Measurements from ENCODE around the gene SMG9. TPM values are rescaled to one million over a fixed set of nuclear protein-coding genes. Genes with fewer than 3 reads are reported as not detected.

The SMG9 gene
- polyA plus RNA-seq (ENCODE audit: insufficient read depth in 1 of 5, insufficient read length in 5 of 5, low replicate concordance in 1 of 5) = 10 to 100 TPM; 49.8 to 70.9 (median 54.0) TPM
- long read RNA-seq, donor 1, full-length matches to known transcripts = 8 of 15 reads
- long read RNA-seq, donor 1, partial matches to known transcripts = 7 of 15 reads
- long read RNA-seq, donor 1, other reads (novel, unspliced or antisense) = 0 of 15 reads
- long read RNA-seq, donor 2, full-length matches to known transcripts = 4 of 4 reads
- long read RNA-seq, donor 2, partial matches to known transcripts = 0 of 4 reads
- long read RNA-seq, donor 2, other reads (novel, unspliced or antisense) = 0 of 4 reads
- long read RNA-seq, donor 3, full-length matches to known transcripts = 9 of 14 reads
- long read RNA-seq, donor 3, partial matches to known transcripts = 5 of 14 reads
- long read RNA-seq, donor 3, other reads (novel, unspliced or antisense) = 0 of 14 reads
- long read RNA-seq, donor 4, full-length matches to known transcripts = 4 of 4 reads
- long read RNA-seq, donor 4, partial matches to known transcripts = 0 of 4 reads
- long read RNA-seq, donor 4, other reads (novel, unspliced or antisense) = 0 of 4 reads
- long read RNA-seq, donor 5, full-length matches to known transcripts = 4 of 4 reads
- long read RNA-seq, donor 5, partial matches to known transcripts = 0 of 4 reads
- long read RNA-seq, donor 5, other reads (novel, unspliced or antisense) = 0 of 4 reads
- long read RNA-seq, donor 6, full-length matches to known transcripts = 12 of 12 reads
- long read RNA-seq, donor 6, partial matches to known transcripts = 0 of 12 reads
- long read RNA-seq, donor 6, other reads (novel, unspliced or antisense) = 0 of 12 reads
- long read RNA-seq, donor 7, full-length matches to known transcripts = 8 of 20 reads
- long read RNA-seq, donor 7, partial matches to known transcripts = 12 of 20 reads
- long read RNA-seq, donor 7, other reads (novel, unspliced or antisense) = 0 of 20 reads
- long read RNA-seq, donor 8, full-length matches to known transcripts = 9 of 9 reads
- long read RNA-seq, donor 8, partial matches to known transcripts = 0 of 9 reads
- long read RNA-seq, donor 8, other reads (novel, unspliced or antisense) = 0 of 9 reads

DNA sequence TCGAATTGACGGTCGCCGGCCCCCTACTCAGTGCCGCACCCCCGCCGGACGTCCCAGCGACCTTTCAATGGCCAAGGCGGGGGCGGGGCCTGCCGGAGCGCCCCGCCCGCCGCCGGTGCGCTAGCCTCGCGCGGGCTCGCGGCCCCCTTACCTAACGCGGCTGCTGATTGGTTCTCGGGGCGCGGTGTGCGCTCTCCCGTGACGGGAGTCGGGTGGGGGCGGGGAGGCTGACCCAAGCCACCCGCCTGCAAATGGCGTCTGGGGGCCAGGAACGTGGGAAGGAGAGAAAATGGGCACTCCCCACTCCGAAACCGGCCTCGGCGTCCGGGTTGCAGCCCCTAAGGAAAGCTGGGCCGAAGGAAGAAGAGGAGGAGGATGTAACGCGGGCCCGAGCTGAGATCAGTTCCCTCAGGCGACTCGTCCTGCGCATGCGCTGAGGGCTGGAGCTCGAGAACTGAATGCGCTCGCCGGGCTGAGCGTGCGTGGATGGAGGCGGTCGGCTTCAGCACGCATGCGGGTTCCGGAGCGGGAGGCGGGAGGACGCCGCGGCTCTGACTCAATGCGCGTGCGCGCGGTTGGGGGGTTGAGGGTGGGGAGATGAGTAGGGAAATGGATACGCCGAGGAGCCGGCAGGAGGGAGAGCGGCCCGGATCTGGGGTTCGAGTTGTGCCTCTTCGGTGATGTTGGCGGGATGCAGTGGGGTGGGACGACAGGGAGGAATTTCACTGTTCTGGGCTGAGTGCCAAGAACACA lies at the start of gene SMG9:
Gene SMG9 (minus strand): TSS at position 460 of the 753 bp plus-strand sequence. CDS start 4,221 bp downstream, outside the sequence.
- peak; percentile 99 for DNase-seq

DNA sequence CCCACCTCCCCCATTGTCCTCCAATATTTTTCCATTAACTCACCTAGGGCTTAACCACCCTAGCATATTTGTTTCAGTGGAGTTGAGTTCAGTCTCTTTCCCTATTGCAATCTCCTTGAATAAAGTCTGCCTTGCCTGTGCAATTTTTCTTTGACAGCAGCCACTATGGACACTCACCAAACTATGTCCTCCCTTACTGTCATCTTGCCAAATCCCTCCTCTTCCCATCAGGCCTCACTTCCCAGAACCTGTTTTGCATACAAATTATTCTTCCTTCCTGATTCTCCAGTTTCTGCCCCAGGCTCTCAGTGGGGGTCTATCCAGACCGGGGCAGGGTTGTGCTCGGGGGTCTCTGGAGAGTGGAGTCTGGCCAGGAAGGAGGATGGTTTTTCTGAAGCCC lies 49.7 kb upstream of the SMG9 start:
- DNase-seq = no peak

DNA sequence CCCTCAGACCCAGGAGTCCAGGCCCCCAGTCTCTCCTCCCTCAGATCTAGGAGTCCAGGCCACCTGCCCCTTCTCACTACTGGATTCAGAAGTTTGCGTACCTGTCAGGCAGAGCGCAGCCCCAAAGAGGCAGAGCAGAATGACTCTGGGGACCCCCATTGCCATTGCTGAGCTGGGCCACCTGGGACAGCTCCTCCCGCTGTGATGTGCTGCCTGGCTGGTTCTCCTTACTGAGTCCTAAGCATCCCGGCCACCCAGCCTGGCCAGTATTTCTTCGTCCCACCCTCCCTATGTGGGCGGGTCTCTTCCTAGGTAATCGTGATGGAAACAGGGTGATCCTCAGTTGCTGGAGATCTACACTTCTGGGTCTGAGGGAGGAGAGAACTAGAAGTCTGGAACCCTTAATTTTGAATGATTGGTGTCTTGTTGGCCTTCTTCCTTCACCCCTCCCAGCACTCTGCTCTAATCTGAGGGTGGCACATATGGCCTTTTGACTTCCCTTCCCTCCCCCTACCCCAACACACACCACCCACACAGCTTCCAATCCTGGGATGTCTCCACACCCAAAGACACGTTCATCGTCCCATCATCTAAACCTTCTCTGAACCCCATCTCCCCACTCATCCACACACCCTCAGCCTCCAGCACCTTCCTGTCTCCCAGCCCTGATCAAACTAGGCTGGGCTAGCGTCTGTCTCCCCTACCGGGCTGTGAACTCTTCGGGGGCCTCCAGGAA lies 47.6 kb upstream of the SMG9 start, which contains the start of gene LYPD5:
Gene LYPD5 (minus strand): TSS at position 232 of the 736 bp plus-strand sequence. CDS start 67 bp downstream, at position 165.
- no peak for DNase-seq

- DNase-seq = no peak
These were observed 44.9 kb upstream of the SMG9 start for GRCh38 chr19:43799502-43800142.

DNA sequence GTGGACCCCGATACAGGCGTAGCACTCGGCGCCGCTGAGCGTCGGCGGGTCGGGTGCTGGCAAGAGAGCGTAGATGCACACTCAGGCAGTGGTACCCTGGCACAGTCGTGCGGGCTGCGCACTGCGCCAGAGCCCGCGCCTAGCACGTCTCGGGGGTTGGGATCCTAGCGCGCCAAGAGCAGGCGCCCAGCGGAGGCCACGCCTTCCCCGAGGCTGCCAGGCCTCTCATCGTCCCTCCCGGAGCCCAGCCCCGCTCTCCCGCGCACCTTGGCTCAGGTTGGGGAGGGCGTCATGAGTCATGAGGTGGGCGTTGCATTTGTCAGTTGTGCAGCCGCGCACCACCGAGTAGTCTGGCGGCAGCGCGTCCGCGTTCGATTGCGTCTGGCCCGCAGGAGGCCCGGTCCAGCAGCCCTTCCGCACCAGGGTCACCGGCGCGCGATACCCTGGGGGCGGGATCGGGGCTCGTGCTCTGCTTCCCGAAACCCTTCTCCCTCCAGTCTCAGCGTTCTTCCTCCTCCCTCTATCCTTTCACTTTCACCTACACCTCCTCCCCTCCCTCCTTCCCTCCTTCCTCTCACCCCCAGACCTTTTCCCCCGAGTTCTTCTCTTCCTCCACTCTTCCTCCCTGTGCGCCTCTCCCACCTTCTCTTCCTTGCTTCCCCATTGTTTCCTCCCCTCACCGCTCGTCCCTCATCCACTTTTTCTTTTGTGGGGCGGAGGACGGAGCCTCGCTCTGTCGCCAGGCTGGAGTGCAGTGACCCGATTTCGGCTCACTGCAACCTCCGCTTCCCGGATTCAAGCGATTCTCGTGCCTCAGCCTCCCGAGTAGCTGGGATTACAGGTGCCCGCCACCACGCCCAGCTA lies 44.0 kb upstream of the SMG9 start:
- DNase-seq = no peak

DNA sequence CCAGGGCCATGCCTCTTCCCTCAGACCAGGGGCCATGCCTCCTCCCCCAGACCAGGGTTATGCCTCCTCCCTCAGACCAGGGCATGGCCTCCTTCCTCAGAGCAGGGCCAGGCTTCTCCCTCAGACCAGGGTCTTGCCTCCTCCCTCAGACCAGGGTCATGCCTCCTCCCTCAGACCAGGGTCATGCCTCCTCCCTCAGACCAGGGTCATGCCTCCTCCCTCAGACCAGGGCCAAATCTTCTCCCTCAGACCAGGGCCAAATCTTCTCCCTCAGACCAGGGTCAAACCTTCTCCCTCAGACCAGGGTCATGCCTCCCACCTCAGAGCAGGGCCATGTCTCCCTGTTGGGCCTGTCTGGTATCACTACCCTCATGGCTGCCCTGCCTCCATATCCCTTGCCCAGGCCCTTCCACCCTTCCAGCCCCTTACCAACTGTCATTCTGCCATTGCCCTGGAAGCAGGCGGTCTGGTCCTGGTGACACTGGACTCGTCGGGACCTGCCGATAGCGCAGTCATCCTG lies 43.3 kb upstream of the SMG9 start:
- DNase-seq = no peak

- no peak for DNase-seq
These were observed 42.8 kb upstream of the SMG9 start for GRCh38 chr19:43797556-43797955.

DNA sequence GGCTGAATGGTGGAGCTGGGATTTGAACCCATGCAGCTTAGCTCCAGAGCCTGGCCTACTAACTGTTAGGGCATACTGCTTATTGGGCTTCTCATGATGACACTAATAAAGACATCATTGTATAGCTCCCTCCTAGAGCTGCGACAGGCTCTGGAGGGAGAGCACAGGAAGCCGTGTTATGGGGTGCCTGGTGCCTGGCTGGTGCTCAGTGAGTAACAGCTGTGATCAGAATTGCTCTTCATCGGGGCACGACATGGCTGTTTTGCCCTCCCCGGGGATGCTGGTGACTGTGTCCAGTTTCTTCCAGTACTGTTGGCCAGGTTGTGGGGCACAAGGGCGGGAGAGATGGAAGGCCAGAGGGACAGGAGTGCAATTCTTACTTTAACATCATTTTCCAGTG lies 42.4 kb upstream of the SMG9 start:
- DNase-seq = no peak

- no peak for DNase-seq
These were observed 35.8 kb upstream of the SMG9 start for GRCh38 chr19:43790587-43790986.

DNA sequence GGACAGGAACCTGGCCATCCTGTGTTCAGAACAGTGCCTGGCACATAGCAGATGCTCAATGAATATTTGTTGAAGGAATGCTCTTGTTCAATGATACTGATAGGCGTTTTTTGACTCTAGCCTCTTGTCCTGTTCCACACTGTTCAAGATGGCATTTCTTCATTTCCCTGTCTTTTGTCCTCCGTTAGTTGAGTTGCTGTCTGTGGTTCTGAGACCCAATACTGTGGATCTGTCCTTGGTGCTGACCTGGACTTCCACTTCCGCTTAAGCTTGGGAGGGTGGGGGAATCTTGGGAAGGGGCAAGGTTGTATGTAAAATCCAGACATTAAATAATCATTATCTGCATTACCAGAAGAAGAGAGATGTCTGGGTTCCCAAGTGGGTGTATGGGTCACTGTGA lies 34.3 kb upstream of the SMG9 start:
- DNase-seq = no peak

- no peak for DNase-seq
These were observed 31.9 kb upstream of the SMG9 start for GRCh38 chr19:43786665-43787064.

GRCh38 chr19:43784981-43785808 lies 30.4 kb upstream of the SMG9 start:
- peak in 1 of 2 donors; percentile 45 for DNase-seq

DNA sequence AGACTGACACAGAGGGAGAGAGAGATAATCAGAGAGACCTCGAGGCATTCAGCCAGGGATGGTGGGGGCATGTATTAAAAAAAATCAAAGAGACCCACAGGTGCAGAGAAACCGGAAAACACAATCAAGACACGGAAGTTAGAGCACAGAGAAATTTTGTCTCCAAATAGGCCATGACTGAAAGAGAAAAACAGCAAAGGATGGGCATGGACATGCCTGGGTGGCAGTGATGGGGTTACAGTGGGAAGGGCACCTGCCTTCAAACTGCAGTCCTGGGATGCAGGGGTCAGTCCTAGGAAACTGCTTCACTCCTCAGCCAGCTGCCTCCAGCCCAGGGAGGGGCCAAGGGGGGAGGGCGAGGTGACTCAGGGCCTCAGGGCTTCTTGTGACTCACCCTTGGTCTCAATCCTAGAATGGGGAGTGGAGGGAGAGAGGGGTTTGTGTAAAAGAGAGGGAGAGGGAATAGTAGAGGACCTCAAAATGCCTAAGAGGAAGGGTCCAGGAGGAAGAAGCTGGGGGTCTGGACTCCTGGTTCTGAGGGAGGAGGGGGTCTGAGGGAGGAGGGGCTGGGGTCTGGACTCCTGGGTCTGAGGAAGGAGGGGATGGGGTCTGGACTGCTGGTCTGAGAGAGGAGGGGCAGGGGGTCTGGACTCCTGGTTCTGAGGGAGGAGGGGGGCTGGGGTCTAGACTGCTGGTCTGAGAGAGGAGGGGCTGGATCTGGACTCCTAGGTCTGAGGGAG lies 29.6 kb upstream of the SMG9 start:
- DNase-seq = no peak

GRCh38 chr19:43783636-43784035 lies 28.9 kb upstream of the SMG9 start:
- DNase-seq = no peak

GRCh38 chr19:43782689-43783231 lies 28.0 kb upstream of the SMG9 start:
- no peak for DNase-seq

GRCh38 chr19:43782311-43782660 lies 27.5 kb upstream of the SMG9 start:
- no peak for DNase-seq
